ENCODE results near the gene CYP2C18. TPM values are rescaled to one million over a fixed set of nuclear protein-coding genes. Genes with fewer than 3 reads are reported as not detected.
"Not testable (repeated sequence)": the region's sequence is repeated elsewhere in the genome, so short reads cannot be mapped to it uniquely, and the experiment has no call there.

The CYP2C18 gene
- polyA plus RNA-seq, 4 donors = 0.31 to 0.48 (median 0.34) TPM

DNA sequence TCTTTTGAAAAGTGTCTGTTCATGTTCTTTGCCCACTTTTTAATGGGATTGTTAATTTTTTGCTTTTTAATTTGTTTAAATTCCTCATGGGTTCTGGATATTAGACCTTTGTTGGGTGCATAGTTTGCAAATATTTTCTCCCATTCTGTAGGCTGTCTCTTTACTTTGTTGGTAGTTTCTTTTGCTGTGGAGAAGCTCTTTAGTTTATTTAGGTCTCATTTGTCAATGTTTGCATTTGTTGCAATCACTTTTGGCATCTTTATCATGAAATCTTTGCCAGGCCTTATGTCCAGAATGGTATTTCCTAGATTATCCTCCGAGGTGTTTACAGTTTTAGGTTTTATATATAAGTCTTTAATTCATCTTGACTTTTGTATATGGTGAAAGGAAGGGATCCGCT is 55.1 kb downstream of the CYP2C18 start:
- DNase-seq (ENCODE audit: low read depth in 4 of 4, low spot score in 3 of 4) = no peak

DNA sequence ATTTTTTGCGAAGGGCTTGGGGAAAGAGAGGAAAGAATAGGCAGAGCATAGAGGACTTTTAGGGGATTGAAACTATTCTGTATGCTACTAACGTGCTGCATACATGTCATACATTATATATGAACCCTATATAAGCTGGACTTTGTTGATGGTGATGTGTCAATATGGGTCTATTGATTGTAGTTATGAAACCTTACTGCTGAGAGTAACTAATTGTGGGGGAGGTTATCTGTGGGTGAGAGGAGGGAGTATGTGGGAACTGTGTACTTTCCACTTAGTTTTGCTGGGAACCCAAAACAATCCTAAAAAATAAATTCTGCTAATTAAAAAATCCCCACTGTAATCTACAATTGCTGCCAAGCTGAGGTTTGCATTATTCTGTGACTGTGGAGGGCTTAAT is 63.6 kb downstream of the CYP2C18 start:
- DNase-seq (ENCODE audit: low read depth in 4 of 4, low spot score in 3 of 4) = no peak

- no peak for DNase-seq (ENCODE audit: low read depth in 4 of 4, low spot score in 3 of 4)
Observed at GRCh38 chr10:94747838-94748237, 64.3 kb downstream of the CYP2C18 start.

DNA sequence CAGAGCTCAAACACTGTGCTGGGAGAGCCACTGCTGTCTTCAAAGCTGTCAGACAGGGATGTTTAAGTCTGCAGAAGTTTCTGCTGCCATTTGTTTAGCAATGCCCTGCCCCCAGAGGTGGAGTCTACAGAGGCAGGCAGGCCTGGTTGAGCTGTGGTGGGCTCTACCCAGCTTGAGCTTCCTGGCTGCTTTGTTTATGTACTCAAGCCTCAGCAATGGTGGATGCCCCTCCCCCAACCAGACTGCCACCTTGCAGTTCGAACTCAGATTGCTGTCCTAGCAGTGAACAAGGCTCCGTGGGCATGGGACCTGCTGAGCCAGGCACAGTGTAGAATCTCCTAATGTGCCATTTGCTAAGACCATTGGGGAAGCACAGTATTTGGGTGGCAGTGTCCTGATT is 74.4 kb downstream of the CYP2C18 start:
- DNase-seq (ENCODE audit: low read depth in 4 of 4, low spot score in 3 of 4) = no peak

GRCh38 chr10:94760586-94761178 is 77.2 kb downstream of the CYP2C18 start:
- no peak for DNase-seq (ENCODE audit: low read depth in 4 of 4, low spot score in 3 of 4)

GRCh38 chr10:94762393-94762792 is 78.9 kb downstream of the CYP2C18 start, which contains the start of gene CYP2C19:
Gene CYP2C19, plus strand, starts transcription at chr10:94762681. Its CDS starts 25 bp downstream, at chr10:94762706.
- no peak for DNase-seq (ENCODE audit: low read depth in 4 of 4, low spot score in 3 of 4)

- not testable (repeated sequence) for DNase-seq (ENCODE audit: low read depth in 4 of 4, low spot score in 3 of 4)
Observed at GRCh38 chr10:94775425-94775824, 91.9 kb downstream of the CYP2C18 start.

- DNase-seq (ENCODE audit: low read depth in 4 of 4, low spot score in 3 of 4) = no peak
Observed at GRCh38 chr10:94777886-94778458, 94.4 kb downstream of the CYP2C18 start.

GRCh38 chr10:94780844-94781243 is 97.3 kb downstream of the CYP2C18 start:
- DNase-seq (ENCODE audit: low read depth in 4 of 4, low spot score in 3 of 4) = no peak

GRCh38 chr10:94784256-94784655 is 100.7 kb downstream of the CYP2C18 start:
- DNase-seq (ENCODE audit: low read depth in 4 of 4, low spot score in 3 of 4) = no peak

- DNase-seq (ENCODE audit: low read depth in 4 of 4, low spot score in 3 of 4) = no peak
Observed at GRCh38 chr10:94785211-94785610, 101.7 kb downstream of the CYP2C18 start.

Other genes starting within 250 kb of the CYP2C18 start
- 10 to 100 TPM; 25.2 to 35.5 (median 30.7) TPM for gene HELLS, start 137.9 kb upstream of the CYP2C18 start, polyA plus RNA-seq (ENCODE audit: insufficient read length in 4 of 4)
- gene CYP2C19, start 79.0 kb downstream of the CYP2C18 start, polyA plus RNA-seq (ENCODE audit: insufficient read length in 4 of 4) = under 1 TPM in 1 of 4 donors, not detected in 3; 0.09 TPM

All from right renal pelvis (tissue), 4 donors.